ENCODE results near the gene GRM7.

GRM7 gene

GRCh38 chr3:7749931-7750695 is 889.2 kb downstream of the GRM7 start:
- no peak for DNase-seq

GRCh38 chr3:7752005-7752404 is 891.1 kb downstream of the GRM7 start:
- no peak for DNase-seq

DNA sequence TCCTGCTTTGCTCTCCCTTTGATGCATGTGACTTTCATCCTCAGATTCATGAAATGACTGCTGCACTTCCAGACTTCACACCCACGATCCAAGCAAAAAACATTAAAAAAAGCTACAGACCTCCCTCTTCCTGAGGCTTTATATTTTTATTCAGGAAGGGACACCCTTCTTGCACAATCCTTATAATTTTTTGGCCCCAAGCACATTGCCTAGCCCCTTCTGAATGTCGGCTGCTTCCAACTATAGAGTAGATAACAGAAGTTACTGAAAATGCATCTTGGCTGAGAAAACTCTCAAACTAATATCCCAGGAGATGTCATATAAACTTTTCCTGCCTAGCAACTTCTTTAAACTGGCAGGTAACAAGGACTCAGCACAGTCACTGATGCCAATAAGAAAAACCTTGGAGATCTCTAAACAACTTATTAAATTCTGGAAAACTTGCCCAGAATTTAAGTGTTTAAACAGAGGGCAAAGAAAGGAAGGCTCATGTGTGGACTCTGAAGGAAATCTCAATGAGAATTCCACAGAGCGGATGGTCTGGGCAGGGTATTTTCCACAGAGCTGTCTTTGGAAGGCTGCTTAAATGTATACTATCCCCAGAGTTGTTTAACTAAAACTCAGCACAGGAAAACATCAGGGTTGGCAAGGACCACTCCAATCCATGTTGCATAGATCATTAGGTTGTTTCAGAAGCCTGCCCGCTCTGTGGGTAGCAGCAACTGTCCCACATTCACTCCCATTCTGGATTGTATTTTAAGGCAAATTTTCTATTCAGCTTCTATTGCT is 893.9 kb downstream of the GRM7 start:
- no peak for DNase-seq

DNA sequence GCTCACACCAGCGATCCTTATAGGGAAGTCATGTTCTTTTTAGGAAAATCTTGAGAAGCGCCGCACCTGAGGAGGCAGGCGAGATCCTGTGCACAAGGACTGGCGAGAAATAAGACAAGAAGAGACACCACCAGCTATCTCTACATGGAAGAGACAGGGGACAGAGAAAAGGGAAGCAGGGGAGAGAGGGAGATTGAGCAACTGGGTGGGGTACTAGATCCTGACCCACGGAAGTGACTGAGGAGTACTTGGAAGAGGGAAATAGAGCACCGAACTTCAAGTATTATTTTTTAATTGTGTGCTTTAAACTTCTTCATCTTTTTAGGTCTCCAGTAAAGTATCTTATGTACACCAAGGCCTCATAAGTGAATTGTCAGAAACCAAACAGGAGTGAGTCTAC is 898.7 kb downstream of the GRM7 start:
- no peak for DNase-seq

DNA sequence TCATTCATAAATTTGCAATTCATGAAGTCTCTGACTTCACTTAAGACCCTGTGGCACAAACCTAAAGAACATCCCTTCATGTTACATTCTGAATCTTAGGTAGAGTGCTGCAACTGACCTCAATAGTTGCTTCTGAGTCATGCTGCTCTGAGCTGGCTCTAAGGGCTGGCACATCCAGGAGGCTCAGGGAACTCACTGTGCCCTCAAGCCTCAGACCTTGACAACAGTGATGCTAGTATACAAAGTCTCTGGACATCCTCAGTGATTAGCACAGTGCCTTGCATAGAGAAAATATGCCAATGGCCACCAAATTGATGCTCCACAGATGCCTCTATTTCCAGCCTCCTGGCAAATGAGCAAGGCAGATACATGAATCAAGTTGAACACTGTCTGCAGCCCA is 899.8 kb downstream of the GRM7 start:
- no peak for DNase-seq

GRCh38 chr3:7764115-7764514 is 903.2 kb downstream of the GRM7 start:
- no peak for DNase-seq

DNA sequence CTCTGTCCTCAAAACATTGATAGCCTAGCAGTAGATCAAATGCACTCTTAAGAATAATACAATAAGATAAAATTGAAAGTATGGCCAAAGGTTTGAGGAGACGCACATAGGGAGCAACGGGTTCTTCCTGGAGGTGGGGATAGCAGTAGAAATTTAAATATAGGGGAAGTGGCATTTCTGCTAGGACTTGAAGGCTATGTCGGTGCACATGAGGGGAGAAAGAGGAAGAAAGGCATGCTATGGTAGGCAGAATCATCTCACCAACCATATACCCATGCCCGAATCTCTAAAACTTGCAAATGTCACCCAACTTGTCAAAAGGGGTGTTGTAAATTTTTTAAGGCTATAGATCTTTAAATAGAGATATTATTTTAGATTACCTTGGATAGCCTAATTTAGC is 905.6 kb downstream of the GRM7 start:
- DNase-seq: no peak

DNA sequence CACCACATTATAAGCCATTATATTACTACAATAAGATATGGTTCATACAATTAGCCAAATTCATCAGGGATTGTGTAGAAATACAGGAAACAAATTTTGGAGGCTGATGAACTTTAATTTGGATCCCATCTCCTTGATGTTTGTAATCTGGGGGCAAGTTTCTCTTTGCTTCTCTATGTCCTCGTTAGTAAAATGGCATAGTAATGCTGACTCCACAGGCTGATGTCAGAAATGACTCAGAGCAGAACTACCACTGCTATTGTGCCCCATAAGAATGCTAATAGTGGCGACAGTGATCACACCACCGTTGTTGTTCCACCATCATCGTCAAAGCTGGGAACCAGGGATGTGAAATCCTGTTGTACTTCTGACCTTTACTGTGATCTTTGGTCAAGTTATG is 918.4 kb downstream of the GRM7 start:
- DNase-seq: no peak

- no peak for DNase-seq
These were observed 920.5 kb downstream of the GRM7 start for GRCh38 chr3:7781395-7781794.

- no peak for DNase-seq
These were observed 927.2 kb downstream of the GRM7 start for GRCh38 chr3:7787871-7788828.

DNA sequence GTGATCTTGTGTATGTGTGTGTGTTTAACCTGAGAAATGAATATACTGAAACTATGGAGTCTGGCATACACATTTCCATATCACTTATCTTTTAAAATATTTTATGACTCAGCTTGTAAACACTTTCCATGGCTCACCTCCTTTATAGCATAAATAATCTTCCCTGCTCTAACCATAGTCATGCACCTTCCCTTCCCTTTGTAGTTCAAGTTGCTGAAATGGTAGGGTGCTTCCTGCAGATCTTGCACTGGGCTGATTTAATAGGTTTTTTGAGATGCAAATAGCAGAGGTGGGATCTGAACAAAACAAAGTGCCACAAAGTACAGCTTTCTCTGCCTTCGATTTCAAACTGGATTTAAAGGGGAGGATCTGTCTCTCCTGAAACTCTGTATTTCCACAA is 928.0 kb downstream of the GRM7 start:
- DNase-seq: no peak

DNA sequence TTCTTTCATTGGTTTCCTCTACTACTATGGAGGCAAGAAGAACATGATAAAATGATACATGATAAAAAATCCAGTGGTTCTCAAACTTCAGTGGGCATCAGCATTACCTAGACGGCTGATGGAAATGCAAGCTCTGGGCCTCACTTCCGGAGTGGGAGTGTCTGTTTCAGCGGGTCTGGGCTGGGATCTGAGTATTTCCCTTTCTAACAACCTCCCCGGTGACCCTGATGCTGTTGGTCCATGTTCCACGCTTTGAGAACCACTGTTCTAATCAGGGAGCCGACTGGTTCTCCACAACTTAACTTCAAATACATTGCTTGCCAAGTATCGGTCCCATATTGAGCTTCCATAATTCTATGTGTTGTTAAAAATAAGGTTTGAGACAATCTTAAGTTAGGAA is 928.4 kb downstream of the GRM7 start:
- DNase-seq: no peak

DNA sequence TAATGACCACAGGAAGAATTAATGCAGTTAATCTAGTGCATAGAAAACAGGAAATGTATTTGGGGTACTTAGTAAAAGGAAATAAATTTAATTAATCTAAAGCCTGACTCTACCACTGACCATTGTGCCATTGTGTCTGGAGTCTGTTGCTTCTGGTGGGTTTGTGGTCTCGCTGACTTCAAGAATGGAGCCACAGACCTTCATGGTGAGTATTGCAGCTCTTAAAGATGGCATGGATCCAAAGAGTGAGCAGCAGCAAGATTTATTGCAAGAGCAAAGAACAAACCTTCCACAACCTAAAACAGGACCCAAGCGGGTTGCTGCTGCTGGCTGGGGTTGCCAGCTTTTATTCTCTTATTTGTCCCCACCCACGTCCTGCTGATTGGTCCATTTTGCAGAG is 929.2 kb downstream of the GRM7 start:
- no peak for DNase-seq
